Fibroblast of mammary gland (primary cell): ENCODE results near the gene S100A5.
"Not testable (repeated sequence)": the region's sequence is repeated elsewhere in the genome, so short reads cannot be mapped to it uniquely, and the experiment has no call there.

ENCODE experiments used
- DNase-seq: peaks from one replicate; pipeline ENCODE4 v3.0.0-alpha.2; 2010; ENCODE audit warnings: low read depth
- H3K4me3 ChIP-seq: 2 replicates; pipeline ENCODE4 v1.5.1; 2011; ENCODE audit warnings: low read depth, mild to moderate bottlenecking, low read length, moderate library complexity; ENCODE audit not compliant: control insufficient read depth
- CTCF ChIP-seq: conservative IDR thresholded peaks from 2 replicates; pipeline ENCODE4 v1.5.1; 2011; ENCODE audit warnings: low read depth, low read length, inconsistent platforms; ENCODE audit not compliant: control insufficient read depth, insufficient read depth

Gene S100A5

GRCh38 chr1:153565529-153566374, 25.0 kb upstream of the S100A5 start, which contains the start of gene S100A2:
Gene S100A2, minus strand, starts transcription at chr1:153565844. Its CDS starts 1,967 bp downstream, at chr1:153563877.
- peak; percentile 96 for DNase-seq
- no peak for TF ChIP-seq CTCF
- H3K4me3 ChIP-seq: no peak within 1 kb of the TSS

- TF ChIP-seq CTCF: no peak
- no peak for DNase-seq
- no peak overlapping the region for H3K4me3 ChIP-seq
These were observed 23.3 kb upstream of the S100A5 start for GRCh38 chr1:153563991-153564390.

- TF ChIP-seq CTCF: no peak
- no peak overlapping the region for H3K4me3 ChIP-seq
- no peak for DNase-seq
These were observed 22.8 kb upstream of the S100A5 start for GRCh38 chr1:153563483-153563901.

GRCh38 chr1:153562021-153562420, 21.3 kb upstream of the S100A5 start:
- DNase-seq, H3K4me3 ChIP-seq: not testable (repeated sequence)

GRCh38 chr1:153561466-153561985, 20.8 kb upstream of the S100A5 start:
- H3K4me3 ChIP-seq: no peak overlapping the region
- TF ChIP-seq CTCF: no peak
- DNase-seq: no peak

- no peak for DNase-seq
- TF ChIP-seq CTCF: no peak
- H3K4me3 ChIP-seq: no peak overlapping the region
These were observed 20.2 kb upstream of the S100A5 start for GRCh38 chr1:153560771-153561465.

GRCh38 chr1:153560241-153560640, 19.5 kb upstream of the S100A5 start:
- no peak for TF ChIP-seq CTCF
- DNase-seq: no peak
- H3K4me3 ChIP-seq: no peak overlapping the region
